Measurements from ENCODE around the gene RAB35. TPM values are rescaled to one million over a fixed set of nuclear protein-coding genes. Genes with fewer than 3 reads are reported as not detected.
"Not testable (repeated sequence)": the region's sequence is repeated elsewhere in the genome, so short reads cannot be mapped to it uniquely, and the experiment has no call there.

The RAB35 gene
- total RNA-seq, 2 donors from 2014 or later, result 4.0 to 7.0 TPM

DNA sequence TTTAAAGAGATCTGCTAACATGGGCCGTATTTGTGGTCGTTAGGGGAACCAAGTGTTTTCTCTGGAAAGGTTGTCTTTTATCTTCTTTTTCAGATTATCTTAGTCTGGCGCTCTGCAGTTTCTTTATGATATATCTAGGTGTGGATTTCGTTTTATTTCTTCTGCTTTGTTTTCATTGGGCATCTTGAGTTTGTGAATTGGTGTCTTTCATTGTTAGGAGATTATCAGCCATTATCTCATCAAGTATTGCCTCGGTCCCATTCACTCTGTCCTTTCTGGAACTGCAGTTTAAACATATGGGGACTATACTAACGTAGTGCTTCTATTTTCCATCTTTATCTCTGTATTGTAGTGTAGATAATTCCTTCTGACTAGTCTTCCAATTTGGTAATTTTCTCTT, 67.1 kb downstream of the RAB35 start:
- Histone ChIP-seq H3K4me3 (no peak overlapping the region), H3K27ac (no peak overlapping the region), H3K27me3 (no peaks in the 10 kb centered on the region), H3K4me1 (no peaks in the 10 kb centered on the region), H3K36me3 (replicated peaks in 1 of 2; ENCODE audit: insufficient read depth in 1 of 2, low read depth in 2 of 2) (no peaks in the 10 kb centered on the region), H3K9me3 (no peaks in the 10 kb centered on the region)
- 78 to 82% methylated on average over 6 of the region's 6 CpGs for WGBS, 2 donors
- no peak for DNase-seq
- no peak for TF ChIP-seq POLR2A (IDR thresholded peaks at IDR 0.05)
- TF ChIP-seq, protein P1, sequence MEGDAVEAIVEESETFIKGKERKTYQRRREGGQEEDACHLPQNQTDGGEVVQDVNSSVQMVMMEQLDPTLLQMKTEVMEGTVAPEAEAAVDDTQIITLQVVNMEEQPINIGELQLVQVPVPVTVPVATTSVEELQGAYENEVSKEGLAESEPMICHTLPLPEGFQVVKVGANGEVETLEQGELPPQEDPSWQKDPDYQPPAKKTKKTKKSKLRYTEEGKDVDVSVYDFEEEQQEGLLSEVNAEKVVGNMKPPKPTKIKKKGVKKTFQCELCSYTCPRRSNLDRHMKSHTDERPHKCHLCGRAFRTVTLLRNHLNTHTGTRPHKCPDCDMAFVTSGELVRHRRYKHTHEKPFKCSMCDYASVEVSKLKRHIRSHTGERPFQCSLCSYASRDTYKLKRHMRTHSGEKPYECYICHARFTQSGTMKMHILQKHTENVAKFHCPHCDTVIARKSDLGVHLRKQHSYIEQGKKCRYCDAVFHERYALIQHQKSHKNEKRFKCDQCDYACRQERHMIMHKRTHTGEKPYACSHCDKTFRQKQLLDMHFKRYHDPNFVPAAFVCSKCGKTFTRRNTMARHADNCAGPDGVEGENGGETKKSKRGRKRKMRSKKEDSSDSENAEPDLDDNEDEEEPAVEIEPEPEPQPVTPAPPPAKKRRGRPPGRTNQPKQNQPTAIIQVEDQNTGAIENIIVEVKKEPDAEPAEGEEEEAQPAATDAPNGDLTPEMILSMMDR (IDR thresholded peaks at IDR 0.05), result no peak
- no peak for ATAC-seq
- intact Hi-C loops (cut with DNase I), result no loop called here

DNA sequence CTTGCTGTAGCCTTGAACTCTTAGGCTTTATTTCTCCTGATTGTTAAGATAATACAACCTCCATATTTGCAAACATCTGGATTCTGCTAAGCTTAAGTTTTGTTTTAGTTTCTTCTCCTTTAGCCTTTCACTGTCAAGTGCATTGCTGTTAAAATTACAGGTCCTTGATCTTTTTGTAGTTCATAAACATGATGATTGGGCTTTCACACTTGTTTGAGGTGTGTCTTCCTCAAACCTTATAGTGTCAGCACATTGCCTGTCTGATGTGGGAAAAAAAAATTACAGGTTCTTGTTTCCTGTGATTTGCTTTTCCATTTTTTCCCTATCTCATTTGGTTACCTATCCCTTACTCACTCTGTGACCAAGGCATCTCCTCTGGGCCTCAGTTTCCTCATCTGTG, 68.3 kb downstream of the RAB35 start:
- TF ChIP-seq, protein P1 (IDR thresholded peaks at IDR 0.05), result no peak
- TF ChIP-seq POLR2A (IDR thresholded peaks at IDR 0.05), result no peak
- DNase-seq, result no peak

DNA sequence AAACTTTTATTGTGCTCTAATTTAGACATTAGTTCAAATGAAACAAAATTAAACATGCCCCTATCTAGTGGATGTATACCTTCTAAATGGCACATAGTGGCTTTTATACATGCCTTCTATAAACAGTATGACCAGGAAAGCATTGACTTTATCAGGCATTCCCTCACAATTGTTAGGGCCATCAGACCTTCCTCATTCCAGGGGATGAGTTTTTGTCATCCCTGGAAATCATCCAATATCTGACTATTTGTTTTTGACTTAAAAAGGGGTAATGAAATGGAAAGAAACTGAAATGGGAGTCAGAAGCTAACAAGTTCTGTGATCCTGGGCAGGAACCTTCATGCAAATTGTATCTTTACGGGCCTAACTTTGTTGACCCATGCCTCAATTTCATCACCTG, 69.5 kb downstream of the RAB35 start:
- H3K36me3 ChIP-seq (replicated peaks in 1 of 2; ENCODE audit: insufficient read depth in 1 of 2, low read depth in 2 of 2), result no peaks in the 10 kb centered on the region
- no peak overlapping the region for H3K4me3 ChIP-seq
- no peak for TF ChIP-seq POLR2A (IDR thresholded peaks at IDR 0.05)
- TF ChIP-seq, protein P1 (IDR thresholded peaks at IDR 0.05), result no peak
- DNase-seq (no peak), ATAC-seq (no peak)
- no peak overlapping the region for H3K27ac ChIP-seq
- intact Hi-C loops (cut with DNase I), result no loop called here
- H3K4me1 ChIP-seq, result no peaks in the 10 kb centered on the region
- WGBS, 2 donors, result 88 to 95% methylated on average over 1 of the region's 1 CpG
- H3K27me3 ChIP-seq, result no peaks in the 10 kb centered on the region
- H3K9me3 ChIP-seq, result no peaks in the 10 kb centered on the region

More for the DNA sequence above, 68.3 kb downstream of the RAB35 start:
- intact Hi-C loops (cut with DNase I), result no loop called here
- Histone ChIP-seq H3K9me3 (no peaks in the 10 kb centered on the region), H3K27ac (no peak overlapping the region), H3K36me3 (replicated peaks in 1 of 2; ENCODE audit: insufficient read depth in 1 of 2, low read depth in 2 of 2) (no peaks in the 10 kb centered on the region), H3K4me1 (no peaks in the 10 kb centered on the region), H3K4me3 (no peak overlapping the region), H3K27me3 (no peaks in the 10 kb centered on the region)
- no peak for ATAC-seq

DNA sequence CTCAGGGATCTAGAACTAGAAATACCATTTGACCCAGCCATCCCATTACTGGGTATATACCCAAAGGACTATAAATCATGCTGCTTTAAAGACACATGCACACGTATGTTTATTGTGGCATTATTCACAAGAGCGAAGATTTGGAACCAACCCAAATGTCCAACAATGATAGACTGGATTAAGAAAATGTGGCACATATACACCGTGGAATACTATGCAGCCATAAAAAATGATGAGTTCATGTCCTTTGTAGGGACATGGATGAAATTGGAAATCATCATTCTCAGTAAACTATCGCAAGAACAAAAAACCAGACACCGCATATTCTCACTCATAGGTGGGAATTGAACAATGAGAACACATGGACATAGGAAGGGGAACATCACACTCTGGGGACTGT, 71.2 kb downstream of the RAB35 start:
- ATAC-seq; H3K27me3 ChIP-seq; H3K9me3 ChIP-seq; intact Hi-C loops (cut with DNase I); H3K27ac ChIP-seq; H3K4me3 ChIP-seq; H3K36me3 ChIP-seq (replicated peaks in 1 of 2; ENCODE audit: insufficient read depth in 1 of 2, low read depth in 2 of 2); DNase-seq; H3K4me1 ChIP-seq: not testable (repeated sequence)
- WGBS, 2 donors, result 69 to 90% methylated on average over 3 of the region's 5 CpGs

Small RNA genes within 50 kb of the gene (microRNA-seq; reads per million reads assigned to microRNA genes)
- gene MIR4498 (ENCODE audit: borderline number of aligned reads in 2 of 2, borderline replicate concordance in 2 of 2), result 0 reads per million in 2 donors

Small RNA genes within 50 kb of the gene (small RNA-seq; reads per million reads assigned to genes)
- gene AC004812.1, result not detected
- not detected for gene MIR4498

Other genes with a start within 250 kb of the RAB35 start
- 1 to 10 TPM in 1 of 2 donors, under 1 TPM in 1; 0.33 to 1.3 TPM for gene CIT, start 239.4 kb downstream of the RAB35 start, total RNA-seq
- 1 to 10 TPM; 5.9 to 6.2 TPM for gene BICDL1, start 127.5 kb downstream of the RAB35 start, total RNA-seq
- gene GCN1, start 78.0 kb upstream of the RAB35 start, total RNA-seq, result 10 to 100 TPM; 39.7 to 83.1 TPM
- 1,000 to 10,000 TPM; 1,243 to 1,902 TPM for gene RPLP0, start 84.4 kb upstream of the RAB35 start, total RNA-seq
- gene PXN, start 149.0 kb upstream of the RAB35 start, total RNA-seq, result 10 to 100 TPM; 29.3 to 35.9 TPM
- gene RNU4-2, start 175.2 kb upstream of the RAB35 start, total RNA-seq, result under 1 TPM; under 0.01 TPM
- under 1 TPM; under 0.01 TPM for gene RNU4-1, start 176.5 kb upstream of the RAB35 start, total RNA-seq
- 1 to 10 TPM in 1 of 2 donors, under 1 TPM in 1; 0.99 to 6.2 TPM for gene SIRT4, start 185.6 kb upstream of the RAB35 start, total RNA-seq
- gene PLA2G1B, start 211.0 kb upstream of the RAB35 start, total RNA-seq, result over 10,000 TPM in 1 of 2 donors, 1,000 to 10,000 TPM in 1; 6,971 to 11,984 TPM